NCI-H748 (cell line): ENCODE data around the gene PITPNB.

Experiments used
- DNase-seq: peaks from one replicate; lab custom pipeline; 2025; ENCODE audit not compliant: unreplicated experiment; lab: John Stamatoyannopoulos, UW

PITPNB gene

DNA sequence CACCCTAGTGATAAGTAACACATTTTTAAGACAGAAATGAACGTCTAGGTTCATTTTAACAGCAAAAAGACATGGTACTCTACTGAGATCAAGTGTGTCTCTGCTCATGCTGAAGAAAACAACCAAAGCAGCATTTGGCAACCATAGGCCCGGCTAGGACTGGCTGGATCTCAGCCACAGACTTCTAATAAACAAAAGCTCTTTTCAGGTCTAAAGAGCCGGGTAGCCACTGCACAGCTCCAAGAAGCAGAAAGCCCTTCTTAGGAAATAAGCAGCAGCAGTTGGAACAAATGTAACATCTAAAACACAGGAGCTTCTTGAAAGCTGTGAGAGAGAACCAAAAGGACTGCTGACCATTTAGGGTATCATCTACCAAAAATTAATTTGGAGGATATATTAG lies 37.6 kb downstream of the PITPNB start:
- DNase-seq: no peak

DNA sequence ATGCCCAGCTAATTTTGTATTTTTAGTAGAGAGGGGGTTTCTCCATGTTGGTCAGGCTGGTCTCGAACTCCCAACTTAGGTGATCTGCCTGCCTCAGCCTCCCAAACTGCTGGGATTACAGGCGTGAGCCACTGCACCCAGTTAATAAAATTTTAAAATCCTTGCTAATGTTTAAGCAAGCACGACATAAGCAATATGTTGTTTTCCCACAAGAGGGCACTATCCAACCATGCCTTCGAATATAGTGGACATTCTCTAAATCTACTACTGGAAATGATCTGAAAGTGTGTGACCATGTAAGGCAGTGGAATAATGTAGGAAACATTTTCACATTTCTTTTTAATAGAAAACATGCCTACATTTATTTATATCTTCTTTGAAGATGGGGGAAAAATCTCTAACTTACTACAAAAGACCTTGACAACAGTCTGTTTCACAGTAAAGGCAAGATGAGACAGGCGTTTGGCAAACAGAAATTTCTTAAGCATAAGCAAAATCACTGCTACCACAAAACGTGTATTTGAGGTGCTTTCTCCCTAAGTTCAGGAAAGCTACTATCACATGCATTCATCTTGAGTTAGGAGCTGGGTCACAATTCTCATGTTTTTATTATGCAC lies 38.2 kb downstream of the PITPNB start:
- peak; percentile 16 for DNase-seq

DNA sequence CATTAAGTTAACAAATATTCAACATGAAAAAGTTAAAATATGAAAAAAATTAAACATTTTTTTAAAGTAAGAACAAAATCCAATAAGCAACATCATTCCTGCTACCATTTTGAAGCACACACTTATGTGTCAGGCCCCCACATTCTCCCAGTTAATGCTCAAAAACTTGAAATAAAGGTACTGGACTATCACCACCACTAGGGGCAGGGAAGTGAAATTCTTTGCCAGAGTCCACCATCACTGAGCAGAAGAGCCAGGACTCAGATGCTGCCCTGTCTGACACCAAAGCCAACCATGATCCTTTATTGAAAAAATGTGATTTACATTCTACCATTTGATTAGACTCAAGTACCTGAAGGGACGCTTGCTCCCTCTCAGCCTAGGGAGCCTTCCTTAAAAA lies 39.1 kb downstream of the PITPNB start:
- DNase-seq: peak; percentile 8

DNA sequence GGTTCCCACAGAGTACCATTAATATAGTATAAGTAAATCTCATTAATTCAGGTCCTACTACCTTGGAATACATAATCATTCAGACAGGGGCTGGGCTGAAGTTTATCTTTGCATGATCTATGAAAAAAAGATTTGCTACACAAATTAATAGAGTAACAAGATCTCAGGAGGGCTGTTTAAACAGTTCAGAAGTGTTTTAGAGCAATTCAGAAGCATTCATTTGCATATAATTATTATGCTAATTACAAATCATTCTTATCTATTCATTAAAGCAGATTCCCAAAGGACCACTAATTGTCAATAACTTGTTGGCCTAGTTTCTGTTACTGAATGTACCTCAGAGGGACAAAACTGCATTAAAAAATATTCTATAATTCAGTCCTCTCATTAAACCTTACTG lies 40.5 kb downstream of the PITPNB start:
- DNase-seq: no peak

DNA sequence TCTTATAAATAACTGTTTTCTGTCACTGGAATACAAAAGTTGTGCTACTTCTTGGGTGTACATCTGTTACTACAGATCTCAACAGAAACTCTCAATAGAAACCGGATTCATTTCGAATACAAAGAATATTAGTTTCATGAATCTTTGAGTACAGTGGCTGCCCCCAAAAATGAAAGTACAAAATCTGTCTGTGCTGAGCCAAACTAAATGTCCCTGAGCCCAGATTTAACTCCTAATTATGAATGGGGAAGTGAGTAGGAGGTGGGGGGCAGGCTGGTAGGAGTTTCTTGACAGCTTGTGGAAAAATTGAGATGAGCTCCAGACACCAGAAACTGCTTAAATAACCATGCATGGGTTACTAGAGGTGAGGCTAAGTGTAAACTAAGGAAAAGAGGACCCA lies 41.6 kb downstream of the PITPNB start:
- DNase-seq: no peak

DNA sequence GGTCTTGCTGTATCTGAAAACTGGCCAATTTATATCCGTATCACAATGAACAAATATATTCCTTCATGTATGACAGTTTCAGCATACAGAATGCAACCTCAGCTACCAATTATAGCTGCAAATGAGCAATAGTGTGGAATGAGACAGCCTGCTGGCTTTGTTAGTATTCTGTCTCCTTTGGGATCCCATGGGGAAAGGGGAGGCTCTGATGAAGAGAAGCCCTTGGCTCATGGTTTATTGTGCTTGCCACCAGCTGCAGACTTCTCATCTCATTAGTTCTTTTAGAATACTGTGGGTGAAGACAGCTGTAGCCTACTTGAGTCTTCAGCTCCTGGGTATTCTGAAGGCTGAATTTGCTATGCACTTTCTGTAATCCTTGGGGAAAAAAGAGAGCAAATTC lies 42.4 kb downstream of the PITPNB start:
- no peak for DNase-seq

DNA sequence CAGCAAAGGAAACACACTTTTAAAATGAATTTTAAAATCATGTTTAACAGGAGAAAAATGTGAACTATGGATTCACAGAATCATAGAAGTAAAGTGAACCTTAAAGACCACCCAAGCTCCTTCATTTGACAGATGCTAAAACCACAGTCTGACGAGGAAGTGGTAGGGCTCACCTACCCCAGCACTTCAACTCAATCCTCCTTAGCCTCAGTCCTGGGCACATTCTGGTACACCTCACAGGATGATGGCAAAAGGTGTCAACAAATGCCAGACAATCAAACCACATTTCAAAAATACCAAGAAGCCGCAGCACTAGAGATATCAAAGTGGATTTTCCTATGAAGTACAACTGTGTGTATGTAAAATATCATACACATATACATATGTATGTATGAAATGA lies 43.1 kb downstream of the PITPNB start:
- no peak for DNase-seq

DNA sequence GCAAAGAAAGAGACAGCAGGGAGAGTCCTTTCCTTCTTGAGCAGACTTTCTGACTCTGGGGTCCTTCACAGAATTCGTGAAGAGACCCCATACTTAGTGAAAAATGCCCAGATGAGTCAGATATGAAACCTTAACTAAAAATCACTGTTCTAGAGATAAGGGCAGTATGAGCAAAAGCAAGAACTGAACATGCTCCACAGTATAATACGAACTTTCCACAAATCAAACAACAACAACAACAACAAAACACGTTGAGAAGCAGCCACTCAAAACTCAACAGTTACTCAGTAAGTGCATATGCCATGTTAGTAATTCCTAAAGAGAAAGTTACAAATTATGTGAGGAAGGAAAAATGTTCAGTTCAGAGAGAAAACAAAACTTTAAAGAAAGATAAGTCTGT lies 44.3 kb downstream of the PITPNB start:
- no peak for DNase-seq

DNA sequence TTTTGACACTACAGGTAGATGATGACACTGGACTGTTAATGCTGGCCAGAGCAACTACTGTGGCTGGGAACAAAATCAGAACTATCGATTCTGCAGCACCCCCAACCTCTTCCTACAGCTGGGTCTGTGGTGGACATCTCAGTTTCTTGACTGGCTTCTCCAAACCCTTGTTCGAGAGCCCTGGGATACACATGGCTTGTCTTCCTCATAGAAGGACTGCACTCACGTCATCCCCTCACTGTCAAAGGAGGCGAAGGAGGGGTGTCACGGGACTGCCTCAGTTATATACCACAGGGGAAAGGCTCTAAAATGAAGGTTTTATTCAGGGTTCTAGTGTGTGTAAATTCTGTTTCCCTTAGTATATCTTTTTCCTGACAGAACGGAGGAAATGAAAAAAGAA lies 44.9 kb downstream of the PITPNB start:
- no peak for DNase-seq

- DNase-seq: no peak
Observed at GRCh38 chr22:27873472-27873871, 45.6 kb downstream of the PITPNB start.

DNA sequence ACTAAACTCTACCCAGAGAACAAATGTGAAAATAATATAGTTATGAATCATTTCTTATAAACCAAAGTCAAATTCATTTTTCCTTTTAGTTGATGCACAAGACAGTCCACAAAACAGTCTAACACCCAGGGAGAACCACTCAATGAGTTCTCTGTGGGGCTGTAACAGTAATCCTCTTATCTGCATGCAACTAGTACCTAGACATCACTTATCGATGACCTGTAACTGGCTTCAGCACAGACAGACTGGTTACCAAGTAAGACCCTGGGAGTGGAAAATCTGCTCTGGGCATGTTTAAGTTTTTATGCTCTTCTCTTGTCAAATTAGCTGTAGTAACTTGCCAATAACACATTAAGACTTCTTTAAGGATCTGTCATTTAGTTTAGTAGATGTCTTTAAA lies 46.6 kb downstream of the PITPNB start:
- DNase-seq: no peak

GRCh38 chr22:27871306-27872014 lies 47.6 kb downstream of the PITPNB start:
- DNase-seq: no peak

DNA sequence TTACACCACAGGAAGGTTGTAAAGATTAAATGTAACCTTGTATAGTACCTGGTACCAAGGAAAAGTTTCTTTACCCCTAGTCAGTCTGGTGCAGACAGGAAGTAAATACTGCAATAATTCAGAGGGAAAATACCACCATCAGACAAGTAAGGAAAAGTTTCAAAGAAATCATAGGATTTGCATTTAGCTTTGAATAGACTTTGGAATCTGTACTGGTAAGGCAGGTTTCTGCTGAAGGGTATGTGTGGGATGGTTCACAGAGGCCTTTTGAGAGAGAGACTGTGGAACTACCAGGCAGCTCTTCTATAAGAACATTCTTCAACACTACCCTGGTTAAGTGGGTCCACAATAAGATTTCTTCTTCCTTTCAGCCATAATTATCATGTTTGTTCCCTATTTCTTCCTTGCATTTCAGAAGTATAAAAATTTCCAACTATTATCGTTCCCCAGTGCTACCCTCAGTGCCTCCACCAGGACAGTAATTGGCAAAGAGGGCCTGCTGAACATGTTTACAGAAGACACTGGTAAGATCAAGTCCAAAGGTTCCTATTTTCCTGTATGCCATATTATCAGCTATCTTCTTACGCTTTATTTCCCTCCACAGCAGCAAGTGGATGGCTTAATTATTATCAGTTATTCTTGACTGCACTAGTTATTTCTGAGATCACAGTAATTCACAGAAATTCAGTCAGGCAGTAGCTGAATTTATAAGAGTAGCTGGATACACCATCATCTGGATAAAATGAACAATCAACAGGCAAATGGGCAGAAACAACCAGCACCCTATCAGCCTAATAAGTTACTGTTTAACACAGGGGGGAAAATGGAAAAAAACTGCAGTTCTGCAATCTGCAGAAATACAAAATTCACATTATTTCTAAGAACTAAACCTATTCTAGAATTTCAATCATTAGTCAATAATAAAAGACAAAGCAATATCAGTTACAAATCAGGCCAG lies 48.5 kb downstream of the PITPNB start:
- DNase-seq: no peak

GRCh38 chr22:27868732-27869282 lies 50.2 kb downstream of the PITPNB start:
- DNase-seq: no peak

DNA sequence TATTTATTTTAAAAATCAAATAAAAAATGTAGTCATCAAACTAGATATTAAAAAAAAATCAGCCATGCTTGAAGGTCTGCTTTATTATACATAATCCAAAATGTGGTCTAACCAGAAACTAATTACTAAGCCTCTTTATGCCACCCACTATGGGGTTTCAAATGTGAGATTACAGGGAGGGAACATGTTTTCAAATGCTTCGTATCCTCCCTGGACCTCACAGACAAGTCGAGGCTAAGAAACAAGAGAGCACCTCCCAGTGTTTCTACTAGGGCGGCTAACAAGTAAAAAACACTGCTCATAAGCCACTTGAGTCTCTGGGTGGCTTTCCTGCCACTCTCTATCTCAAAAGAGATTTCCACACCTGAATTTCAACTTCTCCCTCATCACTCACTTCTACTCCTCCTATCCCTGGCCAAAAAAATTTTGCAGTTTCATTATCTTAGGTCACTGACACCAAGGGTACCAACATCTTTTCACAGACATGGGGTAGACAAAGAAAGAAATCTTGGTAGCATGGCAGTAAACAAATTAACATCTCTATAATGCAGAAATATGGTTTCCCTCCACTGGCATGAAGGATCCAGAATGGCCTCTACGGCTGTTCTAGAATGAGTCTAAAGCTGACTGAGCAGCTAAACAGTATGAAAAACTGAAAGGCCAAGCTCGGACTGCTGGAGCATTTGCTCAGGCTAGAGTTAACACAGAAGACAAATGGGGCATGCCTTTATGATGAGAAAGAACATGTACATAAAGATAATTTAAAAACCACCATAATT lies 50.9 kb downstream of the PITPNB start:
- no peak for DNase-seq

DNA sequence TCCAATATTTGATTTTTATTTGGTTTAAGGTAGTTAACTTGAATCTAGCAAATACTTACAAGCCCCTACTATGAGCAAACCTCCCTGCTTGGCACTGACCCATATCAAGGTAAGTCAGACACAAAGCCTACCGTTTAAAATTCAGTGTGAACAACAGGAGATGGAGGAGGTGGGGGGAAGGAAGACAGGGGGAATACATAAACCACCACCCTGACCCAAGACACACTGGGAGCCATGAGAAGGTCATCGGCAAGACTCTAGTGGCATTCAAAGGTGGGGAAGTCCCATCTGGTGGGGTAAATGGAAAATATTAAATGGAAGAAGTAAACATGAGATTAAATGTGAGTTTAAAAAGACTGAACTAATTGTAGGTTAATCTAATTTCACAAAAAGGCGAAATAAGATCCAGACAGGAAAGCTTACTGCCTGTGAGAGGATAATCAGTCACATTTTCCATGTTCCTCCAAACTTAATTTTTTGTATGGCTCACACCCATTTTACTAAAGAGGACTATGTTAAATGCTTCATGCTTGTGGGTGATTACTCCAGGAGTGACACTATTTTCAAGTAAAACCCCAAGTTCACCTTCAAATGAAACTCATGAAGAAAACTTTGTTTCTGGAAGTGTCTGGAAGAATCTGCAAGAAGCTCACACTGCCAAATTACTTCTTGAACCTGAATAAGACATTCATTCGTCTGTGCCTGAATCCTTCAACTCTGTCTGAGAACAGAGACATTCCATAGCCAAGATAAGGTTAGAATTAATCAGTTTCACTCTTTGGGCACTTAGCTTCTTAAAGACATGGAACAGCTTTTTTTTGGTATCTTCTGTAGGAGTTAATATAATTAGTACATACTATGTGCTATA lies 51.7 kb downstream of the PITPNB start:
- no peak for DNase-seq

- no peak for DNase-seq
Observed at GRCh38 chr22:27866135-27867084, 52.6 kb downstream of the PITPNB start.

DNA sequence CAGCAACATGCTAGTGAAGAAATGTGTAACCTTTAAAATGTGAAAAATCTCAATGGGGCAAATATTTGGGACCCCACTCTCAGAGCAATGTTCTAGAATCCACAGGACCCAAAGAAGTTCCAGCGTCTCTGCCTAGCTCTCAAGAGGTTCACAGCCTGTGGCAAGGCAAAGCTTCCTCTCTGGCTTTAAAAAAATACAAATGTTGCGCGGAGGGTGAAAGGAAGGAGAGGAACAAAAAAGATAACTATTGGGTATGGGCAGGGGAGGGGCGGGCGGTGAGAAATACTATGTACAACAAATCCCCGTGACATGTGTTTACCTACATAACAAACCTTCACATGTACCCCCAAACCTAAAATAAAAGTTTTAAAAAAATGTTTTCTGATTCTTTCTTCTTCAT lies 53.6 kb downstream of the PITPNB start:
- DNase-seq: no peak

- no peak for DNase-seq
Observed at GRCh38 chr22:27863556-27863955, 55.5 kb downstream of the PITPNB start.
